NT2/D1 (cell line): ENCODE data around the gene MAGI2.

Source experiments
- SUZ12 ChIP-seq: IDR thresholded peaks from 2 replicates; pipeline ENCODE4 v1.6.1; 2011; ENCODE audit not compliant: insufficient read length, insufficient read depth; ENCODE audit errors: extremely low read depth
- YY1 ChIP-seq: IDR thresholded peaks from 2 replicates; pipeline ENCODE4 v1.6.1; 2011; ENCODE audit not compliant: insufficient read length, insufficient read depth
- ZNF274 ChIP-seq: IDR thresholded peaks from 2 replicates; pipeline ENCODE4 v1.6.1; 2011; ENCODE audit warnings: mild to moderate bottlenecking, low read depth, low read length

GRCh38 chr7:78161781-78162180 lies 1291.7 kb downstream of the MAGI2 start:
- no peak for TF ChIP-seq SUZ12
- TF ChIP-seq YY1: no peak
- TF ChIP-seq ZNF274: no peak
